ENCODE data around the gene SOX18. TPM values are rescaled to one million over a fixed set of nuclear protein-coding genes. Genes with fewer than 3 reads are reported as not detected.

The SOX18 gene
- total and polyA plus RNA-seq, 2 of the 13 experiments (the other 11 are each of a cell fraction or from before 2014, with no cell fraction given) = 1.6 to 1.9 TPM

- no peak for TF ChIP-seq ZBTB4 (CRISPR knock-in tag; IDR thresholded peaks at IDR 0.05; ENCODE audit: borderline replicate concordance)
- TF ChIP-seq MLLT10 (CRISPR knock-in tag; IDR thresholded peaks at IDR 0.05) = no peak
- TF ChIP-seq ZNF672 (CRISPR knock-in tag; IDR thresholded peaks at IDR 0.05) = no peak
- TF ChIP-seq ZNF567 (CRISPR knock-in tag; IDR thresholded peaks at IDR 0.05; ENCODE audit: borderline replicate concordance) = no peak
- no peak for TF ChIP-seq TOE1 (CRISPR knock-in tag; IDR thresholded peaks at IDR 0.05)
- TF ChIP-seq RFX1 (IDR thresholded peaks at IDR 0.05) = no peak
- no peak for TF ChIP-seq ZSCAN5A (CRISPR knock-in tag; IDR thresholded peaks at IDR 0.05; ENCODE audit: borderline replicate concordance)
- TF ChIP-seq RNF2 (conservative IDR thresholded peaks at IDR 0.05; ENCODE audit: low read depth) = no peak
- TF ChIP-seq ZNF773 (CRISPR knock-in tag; IDR thresholded peaks at IDR 0.05; ENCODE audit: borderline replicate concordance) = no peak
- no peak for TF ChIP-seq MTA3 (CRISPR knock-in tag; IDR thresholded peaks at IDR 0.05)
- no peak for TF ChIP-seq ARNT (IDR thresholded peaks at IDR 0.05)
- no peak for TF ChIP-seq PBX3 (CRISPR knock-in tag; IDR thresholded peaks at IDR 0.05; ENCODE audit: borderline replicate concordance)
- TF ChIP-seq ZNF234 (CRISPR knock-in tag; conservative IDR thresholded peaks at IDR 0.05) = no peak
- no peak for TF ChIP-seq ZNF550 (CRISPR knock-in tag; IDR thresholded peaks at IDR 0.05; ENCODE audit: borderline replicate concordance)
- TF ChIP-seq ZNF607 (CRISPR knock-in tag; IDR thresholded peaks at IDR 0.05; ENCODE audit: borderline replicate concordance) = no peak
- TF ChIP-seq NR2F2 (IDR thresholded peaks at IDR 0.05; ENCODE audit: borderline replicate concordance, low read depth) = 0 out of 2 replicates have a peak, but pooled peaks have one; percentile 5
- peak; percentile 56 for TF ChIP-seq SRSF1 (optimal IDR thresholded peaks at IDR 0.05; ENCODE audit: low read depth, low read length)
- no peak for TF ChIP-seq ZNF556 (CRISPR knock-in tag; IDR thresholded peaks at IDR 0.05; ENCODE audit: borderline replicate concordance)
- TF ChIP-seq TARDBP (CRISPR knock-in tag; IDR thresholded peaks at IDR 0.05) = no peak
- no peak; the same call in 1 of the 2 replicates for TF ChIP-seq ZNF580 (CRISPR knock-in tag; IDR thresholded peaks at IDR 0.05; ENCODE audit: borderline replicate concordance, low read depth)
These were observed 14.8 kb upstream of the SOX18 start (continued) for GRCh38 chr20:64064145-64064698.

Data from HepG2 (cell line).